ENCODE results near the gene ZNF165. TPM values are rescaled to one million over a fixed set of nuclear protein-coding genes. Genes with fewer than 3 reads are reported as not detected.
A peak's percentile ranks its signal among the peaks of the same experiment; 100 is the strongest.

ZNF165 gene
- total and polyA plus RNA-seq, 2 of the 13 experiments (the other 11 are each of a cell fraction or from before 2014, with no cell fraction given): 0.58 to 8.6 TPM

GRCh38 chr6:28124350-28124970 is 44.1 kb downstream of the ZNF165 start, which contains the start of gene ZSCAN16 (continued):
- TF ChIP-seq TRIM22 (IDR thresholded peaks at IDR 0.05): no peak
- TF ChIP-seq TOE1 (CRISPR knock-in tag; IDR thresholded peaks at IDR 0.05): peak; percentile 77; the same call in 1 of the 2 replicates
- TF ChIP-seq EED (CRISPR knock-in tag; IDR thresholded peaks at IDR 0.05): peak; percentile 54; the same call in 1 of the 2 replicates
- TF ChIP-seq RBFOX2 (IDR thresholded peaks at IDR 0.05; ENCODE audit: low read depth, low read length): peak; percentile 71
- TF ChIP-seq NAIF1 (CRISPR knock-in tag; IDR thresholded peaks at IDR 0.05; ENCODE audit: borderline replicate concordance): peak; percentile 62
- TF ChIP-seq ZKSCAN1 (IDR thresholded peaks at IDR 0.05; ENCODE audit: low read length): no peak
- peak; percentile 71; the same call in 1 of the 2 replicates for TF ChIP-seq SMYD3 (CRISPR knock-in tag; IDR thresholded peaks at IDR 0.05)
- peak; percentile 86 for TF ChIP-seq ELF3 (CRISPR knock-in tag; IDR thresholded peaks at IDR 0.05)
- no peak; the same call in 1 of the 2 replicates for TF ChIP-seq STAG1 (CRISPR knock-in tag; IDR thresholded peaks at IDR 0.05)
- TF ChIP-seq ASH2L (IDR thresholded peaks at IDR 0.05; ENCODE audit: insufficient read length, low read depth, low read length): peak; percentile 88
- TF ChIP-seq ARID4A (CRISPR knock-in tag; IDR thresholded peaks at IDR 0.05; ENCODE audit: borderline replicate concordance): peak; percentile 96
- TF ChIP-seq ZMYM4 (CRISPR knock-in tag; IDR thresholded peaks at IDR 0.05): peak; percentile 89
- TF ChIP-seq ZNF30 (CRISPR knock-in tag; IDR thresholded peaks at IDR 0.05): no peak
- 0 out of 2 replicates have a peak, but pooled peaks have one; percentile 52 for TF ChIP-seq TARDBP (CRISPR knock-in tag; IDR thresholded peaks at IDR 0.05)
- peak; percentile 97 for TF ChIP-seq ZNF225 (CRISPR knock-in tag; IDR thresholded peaks at IDR 0.05)
- TF ChIP-seq SIX4 (CRISPR knock-in tag; IDR thresholded peaks at IDR 0.05): 0 out of 2 replicates have a peak, but pooled peaks have one; percentile 44
- no peak for TF ChIP-seq SRSF9 (IDR thresholded peaks at IDR 0.05; ENCODE audit: borderline replicate concordance, insufficient read depth, low read depth, low read length, poor library complexity, severe bottlenecking)
- TF ChIP-seq CENPBD1 (CRISPR knock-in tag; IDR thresholded peaks at IDR 0.05; ENCODE audit: borderline replicate concordance, low read depth): no peak
- TF ChIP-seq SALL2 (CRISPR knock-in tag; IDR thresholded peaks at IDR 0.05): peak; percentile 89; the same call in 1 of the 2 replicates
- peak; percentile 85 for TF ChIP-seq FOXK1 (CRISPR knock-in tag; IDR thresholded peaks at IDR 0.05; ENCODE audit: borderline replicate concordance, low read depth)
- peak; percentile 77 for TF ChIP-seq HNRNPLL (IDR thresholded peaks at IDR 0.05; ENCODE audit: low read depth, low read length, poor library complexity, severe bottlenecking)
- TF ChIP-seq REPIN1 (CRISPR knock-in tag; IDR thresholded peaks at IDR 0.05; ENCODE audit: borderline replicate concordance, low read depth): peak; percentile 84; the same call in 1 of the 2 replicates
- TF ChIP-seq SAP130 (CRISPR knock-in tag; IDR thresholded peaks at IDR 0.05; ENCODE audit: low read depth): peak; percentile 99
- peak; percentile 85; the same call in 1 of the 2 replicates for TF ChIP-seq BORCS8-MEF2B (CRISPR knock-in tag; IDR thresholded peaks at IDR 0.05)
- no peak for TF ChIP-seq ZNF329 (CRISPR knock-in tag; IDR thresholded peaks at IDR 0.05; ENCODE audit: low read depth)

Measured in HepG2 (cell line).